HFFc6 (cell line): Measurements from ENCODE around the gene GRP. TPM values are rescaled to one million over a fixed set of nuclear protein-coding genes. Genes with fewer than 3 reads are reported as not detected.

ENCODE experiments used
- DNase-seq: peaks from one replicate; pipeline ENCODE4 v3.0.0-alpha.2; 2018
- H3K27ac Mint-ChIP-seq: 2 replicates; pipeline ENCODE4 v1.8.0; 2020; ENCODE audit warnings: mild to moderate bottlenecking, mixed read lengths
- H3K27me3 Mint-ChIP-seq: 2 replicates; pipeline ENCODE4 v1.8.0; 2021; ENCODE audit warnings: mild to moderate bottlenecking, moderate library complexity, mixed read lengths; ENCODE audit not compliant: insufficient read depth
- H3K36me3 Mint-ChIP-seq: 2 replicates; pipeline ENCODE4 v1.8.0; 2021; ENCODE audit warnings: low read depth, mixed read lengths
- H3K4me1 Mint-ChIP-seq: 2 replicates; pipeline ENCODE4 v1.8.0; 2020; ENCODE audit warnings: low read depth, mixed read lengths
- H3K4me3 Mint-ChIP-seq: 2 replicates; pipeline ENCODE4 v1.8.0; 2020; ENCODE audit warnings: mild to moderate bottlenecking, moderate library complexity, mixed read lengths
- H3K9me3 Mint-ChIP-seq: 2 replicates; pipeline ENCODE4 v1.8.0; 2020; ENCODE audit warnings: mild to moderate bottlenecking, mixed read lengths
- total RNA-seq, 6 experiments: library from RNA; stranded (reverse); fragmentation: NEBNext Ultra II Directional; extraction: Animal tissue kit (Norgen Biotek cat#: 25700); gene quantifications; 2 replicates in 1 of 6; 3 replicates in 5 of 6; pipeline ENCODE4 v1.2.3, GENCODE V29; 2021
- TF ChIP-seq, protein P1 (sequence below): fragments of 200-600 bp; sonication (generic); IDR thresholded peaks from 2 replicates; pipeline ENCODE4 v1.5.0; 2021; ENCODE audit warnings: antibody characterized with exemption, mild to moderate bottlenecking

The GRP gene
- total RNA-seq, 6 experiments from 2014 or later = not detected

DNA sequence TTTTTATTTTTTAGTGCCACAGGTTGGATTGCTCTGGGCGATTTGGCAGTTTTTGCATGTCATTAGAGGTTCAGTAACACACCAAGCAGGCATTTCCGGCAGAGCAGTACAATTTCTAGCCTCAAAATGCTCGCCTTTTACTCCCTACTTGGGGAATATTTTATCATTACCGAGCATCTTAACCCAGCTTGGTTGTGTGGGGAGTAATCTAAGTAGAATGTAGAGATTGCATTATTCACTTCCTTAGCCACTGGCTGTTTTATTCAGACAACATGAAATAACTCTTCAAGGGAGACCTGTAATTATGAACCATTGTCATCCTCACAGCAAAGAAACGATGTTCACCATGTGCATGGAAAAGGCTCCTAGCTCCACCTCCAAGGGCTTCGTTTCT lies 13.1 kb downstream of the GRP start:
- peak overlapping the region; percentile 85 for H3K27ac Mint-ChIP-seq
- DNase-seq = peak; percentile 89
- H3K27me3 Mint-ChIP-seq = no peaks in the 10 kb centered on the region; the same call in 1 of the 2 replicates

DNA sequence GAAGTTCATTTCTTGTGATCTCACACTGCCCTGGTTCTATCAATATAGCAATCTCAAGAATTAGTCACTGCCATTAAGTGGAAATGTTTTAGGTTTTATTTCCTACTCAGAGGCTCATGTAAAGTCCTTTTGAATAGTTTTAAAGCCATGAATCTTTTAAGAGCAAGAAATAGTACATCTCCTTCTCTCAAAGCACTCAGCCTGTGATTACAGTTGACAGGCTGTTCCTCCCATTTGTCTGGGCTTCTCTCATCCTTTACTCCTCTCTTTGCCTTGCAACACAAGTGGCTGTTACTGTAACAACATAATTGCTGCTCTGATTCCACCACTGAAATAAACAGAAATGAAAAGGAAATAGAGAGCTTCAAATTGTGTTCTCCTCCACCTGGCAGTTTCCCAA lies 18.4 kb downstream of the GRP start:
- H3K27me3 Mint-ChIP-seq = peaks cover 9% of the 10 kb centered on the region
- no peak overlapping the region for H3K4me3 Mint-ChIP-seq
- H3K9me3 Mint-ChIP-seq = no peaks in the 10 kb centered on the region
- peak; percentile 64 for DNase-seq
- H3K36me3 Mint-ChIP-seq = 0 out of 2 replicates have a peak, but pooled peaks cover 7% of the 10 kb centered on the region
- H3K27ac Mint-ChIP-seq = peak overlapping the region; percentile 0; the same call in 1 of the 2 replicates
- peaks cover 20% of the 10 kb centered on the region for H3K4me1 Mint-ChIP-seq
- TF ChIP-seq, protein P1, sequence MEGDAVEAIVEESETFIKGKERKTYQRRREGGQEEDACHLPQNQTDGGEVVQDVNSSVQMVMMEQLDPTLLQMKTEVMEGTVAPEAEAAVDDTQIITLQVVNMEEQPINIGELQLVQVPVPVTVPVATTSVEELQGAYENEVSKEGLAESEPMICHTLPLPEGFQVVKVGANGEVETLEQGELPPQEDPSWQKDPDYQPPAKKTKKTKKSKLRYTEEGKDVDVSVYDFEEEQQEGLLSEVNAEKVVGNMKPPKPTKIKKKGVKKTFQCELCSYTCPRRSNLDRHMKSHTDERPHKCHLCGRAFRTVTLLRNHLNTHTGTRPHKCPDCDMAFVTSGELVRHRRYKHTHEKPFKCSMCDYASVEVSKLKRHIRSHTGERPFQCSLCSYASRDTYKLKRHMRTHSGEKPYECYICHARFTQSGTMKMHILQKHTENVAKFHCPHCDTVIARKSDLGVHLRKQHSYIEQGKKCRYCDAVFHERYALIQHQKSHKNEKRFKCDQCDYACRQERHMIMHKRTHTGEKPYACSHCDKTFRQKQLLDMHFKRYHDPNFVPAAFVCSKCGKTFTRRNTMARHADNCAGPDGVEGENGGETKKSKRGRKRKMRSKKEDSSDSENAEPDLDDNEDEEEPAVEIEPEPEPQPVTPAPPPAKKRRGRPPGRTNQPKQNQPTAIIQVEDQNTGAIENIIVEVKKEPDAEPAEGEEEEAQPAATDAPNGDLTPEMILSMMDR = no peak

More for the DNA sequence above, 13.1 kb downstream of the GRP start:
- Mint-ChIP-seq H3K36me3 (no peaks in the 10 kb centered on the region), H3K9me3 (no peaks in the 10 kb centered on the region), H3K4me1 (peaks cover 60% of the 10 kb centered on the region), H3K4me3 (peak overlapping the region; percentile 30; the same call in 1 of the 2 replicates)
- TF ChIP-seq, protein P1 = no peak

GRCh38 chr18:59239642-59240041 lies 19.7 kb downstream of the GRP start:
- Mint-ChIP-seq H3K36me3 (0 out of 2 replicates have a peak, but pooled peaks cover 7% of the 10 kb centered on the region), H3K27me3 (peaks cover 13% of the 10 kb centered on the region), H3K27ac (no peak overlapping the region), H3K9me3 (no peaks in the 10 kb centered on the region), H3K4me3 (no peak overlapping the region), H3K4me1 (peaks cover 20% of the 10 kb centered on the region)
- TF ChIP-seq, protein P1 = no peak
- DNase-seq = no peak

DNA sequence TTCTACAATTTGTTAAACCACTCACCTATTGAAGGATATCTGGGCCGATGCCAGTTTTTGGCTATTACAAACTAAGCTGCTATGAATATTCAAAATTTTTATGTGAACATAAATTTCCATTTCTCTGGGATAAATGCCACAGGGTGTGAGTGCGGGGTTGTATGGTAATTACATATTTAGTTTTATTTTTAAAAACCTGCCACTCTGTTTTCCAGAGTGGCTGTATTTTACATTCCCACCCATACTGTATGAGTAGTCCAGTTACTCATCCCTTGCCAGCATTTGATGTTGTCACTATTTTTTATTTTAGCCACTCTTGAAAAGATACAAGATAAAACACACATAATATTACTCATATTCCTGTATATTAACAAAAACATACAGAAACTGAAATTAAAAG lies 22.9 kb downstream of the GRP start:
- H3K4me3 Mint-ChIP-seq = no peak overlapping the region
- H3K9me3 Mint-ChIP-seq = no peaks in the 10 kb centered on the region
- H3K4me1 Mint-ChIP-seq = peaks cover 15% of the 10 kb centered on the region
- peaks cover 33% of the 10 kb centered on the region for H3K27me3 Mint-ChIP-seq
- no peak for DNase-seq
- TF ChIP-seq, protein P1 = no peak
- H3K27ac Mint-ChIP-seq = no peak overlapping the region
- 0 out of 2 replicates have a peak, but pooled peaks cover 7% of the 10 kb centered on the region for H3K36me3 Mint-ChIP-seq

GRCh38 chr18:59246796-59247195 lies 26.8 kb downstream of the GRP start:
- H3K4me3 Mint-ChIP-seq = no peak overlapping the region

More at GRCh38 chr18:59246796-59247195, 26.8 kb downstream of the GRP start:
- no peak for DNase-seq
- TF ChIP-seq, protein P1 = no peak
- Mint-ChIP-seq H3K36me3 (no peaks in the 10 kb centered on the region), H3K27ac (no peak overlapping the region), H3K27me3 (peaks cover 30% of the 10 kb centered on the region), H3K9me3 (no peaks in the 10 kb centered on the region), H3K4me1 (peaks cover 7% of the 10 kb centered on the region)
